Epithelial cell of proximal tubule (primary cell): Measurements from ENCODE around the gene CBL. TPM values are rescaled to one million over a fixed set of nuclear protein-coding genes. Genes with fewer than 3 reads are reported as not detected.

Experiments used
- DNase-seq: peaks from one replicate; pipeline ENCODE4 v3.0.0-alpha.2; 2011; ENCODE audit warnings: low read depth
- H3K4me3 ChIP-seq: 2 replicates; pipeline ENCODE4 v1.5.1; 2011; ENCODE audit warnings: low read depth, mild to moderate bottlenecking, low read length
- total RNA-seq: library from RNA; depleted of rRNA; stranded (reverse); fragments of >200 nt; gene quantifications from 2 replicates; pipeline ENCODE4 v1.2.3, GENCODE V29; 2015
- TF ChIP-seq, protein P1 (sequence below): conservative IDR thresholded peaks from 2 replicates; pipeline ENCODE4 v1.5.1; 2012; ENCODE audit warnings: low read depth, mild to moderate bottlenecking, low read length

Gene CBL
- total RNA-seq, 1 donor from 2014 or later: 17.4 TPM

DNA sequence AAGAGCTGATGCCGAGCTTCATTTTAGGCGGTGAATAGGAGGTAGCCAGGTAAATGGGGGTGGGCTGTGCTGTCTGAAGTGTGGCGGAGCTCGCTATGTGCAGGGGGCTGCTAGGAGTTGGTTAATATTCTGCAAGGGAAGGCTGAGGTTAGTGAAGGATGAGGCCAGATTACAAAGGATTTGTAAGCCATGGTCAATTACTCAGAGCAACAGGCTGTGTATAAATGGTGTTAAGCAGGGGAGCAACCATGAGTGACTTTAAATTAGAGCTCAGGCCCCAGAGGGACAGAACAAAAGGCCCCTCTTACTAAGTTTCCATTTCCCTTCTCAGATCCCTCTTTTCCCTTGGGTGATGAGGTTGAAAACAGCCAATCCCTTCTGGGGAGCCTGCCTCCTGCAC is 118.0 kb downstream of the CBL start:
- TF ChIP-seq, protein P1, sequence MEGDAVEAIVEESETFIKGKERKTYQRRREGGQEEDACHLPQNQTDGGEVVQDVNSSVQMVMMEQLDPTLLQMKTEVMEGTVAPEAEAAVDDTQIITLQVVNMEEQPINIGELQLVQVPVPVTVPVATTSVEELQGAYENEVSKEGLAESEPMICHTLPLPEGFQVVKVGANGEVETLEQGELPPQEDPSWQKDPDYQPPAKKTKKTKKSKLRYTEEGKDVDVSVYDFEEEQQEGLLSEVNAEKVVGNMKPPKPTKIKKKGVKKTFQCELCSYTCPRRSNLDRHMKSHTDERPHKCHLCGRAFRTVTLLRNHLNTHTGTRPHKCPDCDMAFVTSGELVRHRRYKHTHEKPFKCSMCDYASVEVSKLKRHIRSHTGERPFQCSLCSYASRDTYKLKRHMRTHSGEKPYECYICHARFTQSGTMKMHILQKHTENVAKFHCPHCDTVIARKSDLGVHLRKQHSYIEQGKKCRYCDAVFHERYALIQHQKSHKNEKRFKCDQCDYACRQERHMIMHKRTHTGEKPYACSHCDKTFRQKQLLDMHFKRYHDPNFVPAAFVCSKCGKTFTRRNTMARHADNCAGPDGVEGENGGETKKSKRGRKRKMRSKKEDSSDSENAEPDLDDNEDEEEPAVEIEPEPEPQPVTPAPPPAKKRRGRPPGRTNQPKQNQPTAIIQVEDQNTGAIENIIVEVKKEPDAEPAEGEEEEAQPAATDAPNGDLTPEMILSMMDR: no peak
- no peak for DNase-seq
- H3K4me3 ChIP-seq: no peak overlapping the region

- no peak for DNase-seq
- H3K4me3 ChIP-seq: no peak overlapping the region
- TF ChIP-seq, protein P1: no peak
These were observed 123.2 kb downstream of the CBL start for GRCh38 chr11:119329320-119329719.

DNA sequence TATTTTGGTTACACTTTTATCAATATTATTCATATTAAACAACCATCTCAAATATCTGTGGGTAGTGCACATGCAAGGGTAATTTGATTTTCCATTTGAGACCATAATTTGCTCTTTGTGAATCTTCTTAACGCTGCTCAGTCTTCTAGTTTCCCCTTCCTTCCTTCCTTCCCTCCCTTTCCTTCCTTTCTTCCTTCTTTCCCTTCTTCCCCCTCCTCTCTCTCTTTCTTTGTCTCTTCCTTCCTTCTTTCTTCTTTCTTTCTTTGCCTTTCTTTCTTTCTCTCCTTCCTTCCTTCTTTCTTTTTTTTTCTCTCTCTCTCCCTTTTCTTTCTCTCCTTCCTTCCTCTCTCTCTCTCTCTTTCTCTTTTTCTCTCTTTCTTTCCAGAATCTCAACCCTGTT is 124.1 kb downstream of the CBL start:
- DNase-seq: no peak
- no peak overlapping the region for H3K4me3 ChIP-seq
- TF ChIP-seq, protein P1: no peak

GRCh38 chr11:119332111-119332765 is 126.1 kb downstream of the CBL start:
- no peak overlapping the region for H3K4me3 ChIP-seq
- TF ChIP-seq, protein P1: no peak
- DNase-seq: no peak

GRCh38 chr11:119334174-119334930 is 128.2 kb downstream of the CBL start, which contains the start of gene RNF26:
TSS of gene RNF26 (plus strand) at chr11:119334527. CDS start at chr11:119335123, 596 bp downstream.
- TF ChIP-seq, protein P1: no peak
- peak within 1 kb of the TSS; percentile 91 for H3K4me3 ChIP-seq
- DNase-seq: peak; percentile 81

GRCh38 chr11:119335091-119335654 is 129.0 kb downstream of the CBL start:
- TF ChIP-seq, protein P1: no peak
- peak overlapping the region; percentile 91 for H3K4me3 ChIP-seq
- DNase-seq: no peak
